Stimulated activated CD8-positive, alpha-beta memory T cell treated with anti-CD3 and anti-CD28 coated beads, Interleukin-12 subunit alpha, Interleukin-12 subunit beta, amount 100 ng/mL, for 24 hours (primary cell): ENCODE measurements around the gene NR2F2.

Source experiments
- DNase-seq: peaks from one replicate; pipeline ENCODE4 v3.0.0-alpha.2; 2020; ENCODE audit errors: extremely low read depth

NR2F2 gene

DNA sequence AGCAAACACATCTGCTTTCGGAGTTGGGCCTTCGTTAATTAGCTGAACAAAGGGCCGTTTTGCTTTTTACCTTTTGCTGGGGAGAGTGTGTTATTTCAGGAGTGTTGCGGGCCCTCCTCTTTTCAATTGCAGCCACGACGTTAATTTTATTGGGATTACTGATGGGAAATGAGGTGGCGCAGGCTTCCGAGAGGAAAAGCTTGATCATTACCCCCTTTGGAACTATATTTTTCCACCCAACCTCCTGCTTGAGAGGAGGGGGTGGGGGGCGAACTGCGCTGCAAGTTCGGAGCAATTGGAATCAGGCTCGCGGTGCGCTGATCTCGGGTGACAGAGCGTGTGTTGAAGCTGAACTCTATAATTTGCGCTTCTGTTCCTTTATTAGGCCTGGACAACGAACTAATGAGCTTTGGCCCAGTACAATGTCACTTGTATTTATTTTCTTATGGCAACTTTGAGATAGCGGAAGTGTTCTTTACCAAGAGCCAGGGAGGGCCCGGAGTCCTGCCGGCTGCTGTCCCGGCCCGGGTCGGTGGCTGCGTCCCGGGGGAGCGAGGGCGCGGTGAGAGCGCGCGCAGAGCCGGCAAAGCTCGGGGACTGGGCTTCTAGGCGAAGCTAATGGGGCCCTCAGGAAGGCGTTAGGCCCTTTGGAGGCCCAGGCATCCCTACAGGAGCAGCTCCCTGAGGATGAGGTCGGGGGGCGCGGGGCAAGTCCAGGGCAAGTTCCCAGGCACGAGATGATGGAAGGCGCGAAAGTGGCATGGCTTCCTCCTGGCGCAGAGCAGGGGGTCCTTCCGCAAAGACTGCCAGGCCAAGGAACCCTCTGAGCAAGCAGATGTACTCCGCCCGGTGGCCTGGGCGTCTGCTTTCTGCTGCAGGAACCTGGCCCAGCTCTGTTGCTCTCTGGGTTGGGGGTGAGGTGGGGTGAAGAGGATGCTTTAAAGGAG lies 12.9 kb downstream of the NR2F2 start:
- DNase-seq = no peak

DNA sequence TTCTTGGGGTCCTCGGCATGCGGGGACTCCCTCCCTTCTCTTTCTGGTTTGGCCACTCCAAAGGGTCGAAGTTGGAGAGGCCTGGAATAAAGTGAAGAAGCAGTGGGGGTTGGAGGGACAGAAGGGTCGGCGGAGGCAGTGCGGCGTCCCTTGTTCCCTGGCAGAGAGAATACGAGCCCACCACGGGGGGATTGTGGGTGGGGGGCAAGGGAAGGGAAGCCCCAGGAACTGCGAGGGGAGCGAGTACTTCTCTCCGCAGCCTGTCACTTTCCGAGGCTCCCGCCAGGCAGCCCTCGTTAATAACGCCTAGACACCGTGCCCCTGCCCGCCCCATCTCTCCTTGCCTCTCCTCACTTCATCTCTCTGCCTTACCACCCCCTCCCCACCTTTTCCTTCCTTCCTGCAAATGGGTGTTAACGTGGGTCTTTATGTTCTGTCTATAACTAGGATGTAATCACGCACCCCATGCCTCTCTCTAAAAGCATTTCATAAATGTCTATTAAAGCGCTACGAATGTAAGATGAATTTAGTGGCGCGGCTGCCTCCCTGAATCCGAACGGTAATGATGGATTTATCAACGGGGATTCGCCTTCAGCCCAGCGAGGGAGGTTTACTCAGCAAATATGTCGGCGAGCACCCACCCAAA lies 13.7 kb downstream of the NR2F2 start:
- DNase-seq = no peak

DNA sequence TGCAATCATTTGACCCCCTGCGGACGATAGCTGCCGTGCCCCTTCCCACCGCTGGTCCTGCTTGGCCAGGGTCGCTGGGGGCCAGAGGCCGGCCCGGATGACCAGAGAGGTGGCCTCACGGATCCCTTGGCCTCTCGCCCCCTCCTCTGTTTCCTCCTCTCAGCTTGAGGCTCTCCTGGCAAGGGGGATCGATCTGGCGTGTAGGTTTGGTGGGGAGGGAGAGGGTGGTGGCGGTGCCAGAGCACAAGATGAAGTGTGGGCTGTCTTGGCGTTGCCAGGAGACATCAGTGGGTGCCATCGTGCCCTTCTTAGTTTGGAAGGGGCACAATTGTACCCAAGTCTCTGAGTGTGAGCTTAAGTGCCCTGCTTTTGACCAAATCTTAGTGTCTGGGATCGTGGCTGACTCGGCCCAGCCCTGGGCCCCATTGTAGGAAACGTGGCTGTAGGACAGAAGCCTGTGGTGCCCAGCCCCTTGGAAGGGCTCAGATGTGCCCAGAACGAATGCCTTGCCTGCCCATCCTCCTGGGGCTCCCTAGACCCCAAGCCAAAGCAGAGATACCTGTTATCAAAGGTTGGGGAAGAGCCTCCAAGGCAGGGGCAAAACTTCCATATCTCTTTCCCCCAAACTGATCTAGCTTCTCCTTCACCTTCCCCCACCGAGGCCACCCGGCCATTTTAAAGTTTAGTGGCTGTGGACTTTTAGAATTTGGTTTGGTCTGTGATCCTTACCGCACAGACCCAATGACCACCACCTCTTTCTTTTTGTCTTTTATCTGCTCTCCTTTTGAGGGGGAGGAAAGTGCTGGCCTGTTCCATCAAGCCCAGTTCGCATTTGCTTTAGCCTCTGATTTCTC lies 14.4 kb downstream of the NR2F2 start:
- DNase-seq = no peak

DNA sequence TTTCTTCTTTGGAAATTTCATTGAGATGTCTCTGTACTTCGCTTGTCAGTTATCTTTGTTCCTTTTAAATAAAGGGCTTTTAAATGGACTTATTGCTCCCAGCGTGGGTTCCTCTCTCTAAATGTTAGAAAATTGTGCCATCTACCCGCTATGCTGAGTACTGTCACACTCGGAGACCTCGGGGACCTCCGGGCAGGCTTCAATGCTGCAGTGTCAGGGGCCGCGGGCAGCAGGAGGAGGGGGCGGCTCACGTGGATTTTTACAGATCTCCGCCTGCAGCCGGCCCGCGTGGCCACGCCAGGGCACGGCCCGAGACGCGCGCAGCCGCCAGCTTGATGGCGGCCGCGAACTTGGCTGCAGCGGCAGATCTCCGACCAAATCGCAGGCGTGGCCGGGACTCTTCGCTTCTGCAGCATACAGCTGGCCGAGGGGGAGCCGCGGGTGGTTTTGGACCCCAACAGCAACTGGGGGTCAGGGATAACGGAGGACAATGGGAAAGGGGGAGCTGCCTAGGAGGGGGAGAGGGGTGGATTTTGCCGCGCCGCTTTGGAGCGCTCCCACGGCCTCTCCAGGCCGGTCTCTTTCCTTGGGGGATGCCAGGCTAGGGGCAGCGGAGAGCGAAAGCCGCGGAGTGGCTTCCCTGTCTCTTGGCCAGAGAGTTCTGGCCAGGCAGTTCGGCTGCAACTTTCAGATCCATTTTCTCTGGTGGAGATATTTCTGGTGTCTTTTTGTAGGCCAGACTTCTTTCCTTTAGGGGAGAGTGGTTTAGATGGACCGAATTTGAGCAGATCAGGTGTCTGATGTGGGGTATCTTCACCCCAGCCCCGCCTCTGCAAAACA lies 15.3 kb downstream of the NR2F2 start:
- DNase-seq = no peak

DNA sequence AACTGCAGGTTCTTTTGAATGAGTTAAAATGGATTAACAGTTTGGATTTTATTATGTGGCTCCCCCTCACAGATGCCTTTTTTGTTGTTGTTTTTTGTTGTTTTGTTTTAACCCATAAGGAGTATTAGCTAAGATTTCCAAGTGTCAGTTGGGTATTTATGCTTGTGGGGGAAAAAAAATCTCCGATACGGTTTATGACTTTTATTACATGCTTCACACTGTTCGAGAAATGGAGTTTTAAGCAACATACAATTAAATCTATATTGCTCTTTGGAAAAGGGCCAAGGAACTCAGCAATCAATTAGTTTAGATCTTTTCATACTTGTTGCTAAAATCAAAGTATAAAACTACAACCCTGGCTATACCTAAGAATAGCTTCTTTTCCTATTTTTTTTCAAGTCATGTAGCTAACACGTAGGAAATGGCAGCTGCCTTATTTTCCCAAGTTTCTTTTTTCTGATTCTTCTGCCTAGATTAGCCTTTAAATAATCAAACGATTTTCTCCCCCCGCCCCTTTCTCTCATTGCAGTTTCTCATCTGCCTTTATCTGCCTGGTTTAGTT lies 16.0 kb downstream of the NR2F2 start:
- no peak for DNase-seq

DNA sequence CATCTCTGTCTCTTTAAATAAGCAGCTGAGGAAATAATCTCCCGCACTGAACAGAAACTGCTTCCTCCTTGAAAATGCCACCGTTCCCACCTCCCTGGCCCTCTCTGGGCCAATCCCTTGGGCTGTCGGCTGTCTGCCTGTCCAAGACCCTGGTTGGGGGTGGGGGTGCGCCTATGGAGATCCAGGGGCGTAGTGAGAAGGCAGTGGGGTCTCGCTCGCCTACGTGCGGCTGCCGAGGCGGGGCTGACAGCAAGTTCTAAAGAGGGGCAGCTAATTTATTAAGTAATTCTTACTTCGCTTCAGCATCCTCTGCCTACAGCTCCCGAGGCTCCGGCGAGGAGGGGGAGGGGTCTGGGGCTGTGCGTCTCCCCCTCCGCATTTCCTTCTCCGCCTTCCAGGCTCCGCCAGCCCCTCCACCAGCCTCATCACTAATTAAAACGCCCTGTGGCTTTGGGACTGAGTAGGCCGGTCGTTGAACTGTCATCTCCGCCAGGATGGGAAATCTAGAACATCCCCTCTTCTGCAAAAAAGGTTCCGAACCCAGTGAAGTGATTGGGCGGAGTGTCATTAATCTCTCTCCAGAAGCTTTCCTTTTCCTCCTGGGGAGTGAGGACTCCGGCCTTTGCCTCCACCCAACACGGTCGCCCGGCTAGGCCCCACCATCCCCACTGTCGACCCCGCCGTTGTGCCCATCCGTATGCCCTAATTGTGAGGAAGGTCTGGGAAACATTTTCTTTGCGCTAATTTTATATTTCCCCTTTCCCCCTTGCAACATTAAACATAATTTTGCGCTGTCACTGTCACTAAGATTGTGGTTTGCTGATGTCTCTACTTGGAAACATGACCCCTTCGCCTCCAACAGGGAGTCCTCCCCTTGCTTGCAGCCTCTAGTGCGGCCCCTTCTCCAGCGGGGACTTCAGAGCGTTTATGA lies 16.9 kb downstream of the NR2F2 start:
- DNase-seq = no peak

DNA sequence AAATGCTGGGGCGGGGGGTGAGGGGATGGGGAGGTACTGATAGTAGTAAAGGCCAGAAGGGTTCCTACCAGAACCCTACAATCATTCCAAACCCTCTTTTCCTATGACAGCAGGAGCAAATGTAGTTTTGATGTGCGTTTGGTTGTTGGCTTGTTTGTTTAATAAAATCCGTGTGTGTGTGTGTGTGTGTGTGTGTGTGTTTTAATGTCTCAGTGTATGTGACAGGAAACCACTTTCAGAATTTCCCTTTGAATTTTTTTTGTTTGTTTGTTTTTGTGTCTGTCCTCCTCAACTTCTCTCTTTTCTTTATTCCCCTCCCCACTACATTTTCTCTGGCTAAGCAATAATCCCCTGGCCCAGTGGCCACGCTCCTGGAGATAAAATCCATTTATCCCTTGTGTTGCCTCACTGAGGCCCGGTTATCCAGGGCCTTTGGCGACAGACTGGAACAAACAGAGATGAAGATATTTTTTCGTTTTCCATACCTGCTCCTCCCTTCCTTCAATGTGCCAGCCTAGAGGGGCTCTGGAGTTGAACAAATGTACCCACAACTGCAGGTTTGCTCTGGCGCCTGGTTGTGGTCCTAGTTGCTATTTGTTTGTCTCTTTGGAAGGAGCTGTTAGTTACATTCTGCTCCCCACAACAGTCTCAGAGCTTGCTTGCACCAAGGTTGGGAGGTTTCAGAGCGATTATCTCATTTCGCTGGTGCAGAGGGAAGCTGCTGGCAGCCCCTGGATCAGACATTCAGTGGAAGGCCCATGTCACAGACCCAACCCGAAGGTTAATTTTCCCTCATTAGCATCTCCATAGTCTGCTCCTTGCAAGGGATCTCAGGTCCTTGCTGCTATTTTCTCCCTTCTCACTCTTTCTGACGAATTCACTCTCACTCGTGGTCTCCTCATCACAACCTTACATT lies 17.9 kb downstream of the NR2F2 start:
- no peak for DNase-seq

DNA sequence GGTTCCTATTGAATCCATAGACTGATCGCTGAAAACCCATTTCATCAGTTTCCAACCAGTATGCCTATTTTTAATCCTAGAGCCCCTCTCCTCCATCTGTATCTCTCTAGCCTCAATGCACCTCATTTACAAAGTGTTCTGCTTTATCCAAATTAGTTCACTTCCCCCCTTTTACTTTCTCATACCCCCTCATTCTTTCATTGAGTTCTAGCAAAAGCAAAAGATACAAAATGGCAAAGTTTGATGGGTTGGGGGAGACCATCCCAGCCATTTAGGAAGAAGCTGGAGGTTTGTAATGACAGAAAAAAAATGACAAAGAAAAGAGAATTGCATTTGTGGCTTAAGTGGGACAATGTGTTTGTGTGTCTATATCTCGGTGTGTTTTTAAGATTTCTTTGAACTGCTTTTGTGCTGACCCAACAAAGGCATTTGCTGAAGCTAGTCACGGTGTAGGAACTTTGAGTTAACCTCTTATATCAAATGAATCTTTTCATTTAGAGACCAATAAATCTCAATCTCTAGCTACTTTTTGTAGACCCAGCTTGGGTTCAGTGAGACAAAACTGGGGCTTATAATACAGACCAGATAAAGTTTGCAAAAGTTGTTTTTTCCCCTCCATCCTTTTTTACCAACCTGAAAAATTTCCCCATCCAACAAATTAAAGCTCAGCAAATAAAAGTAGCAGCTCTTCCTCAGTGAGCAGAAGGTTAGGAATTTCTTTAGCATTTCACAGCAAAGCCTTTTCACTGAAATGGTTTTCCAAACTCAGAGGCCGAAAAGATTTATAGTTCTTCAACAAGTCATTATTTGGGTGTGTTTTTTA lies 18.7 kb downstream of the NR2F2 start:
- no peak for DNase-seq

DNA sequence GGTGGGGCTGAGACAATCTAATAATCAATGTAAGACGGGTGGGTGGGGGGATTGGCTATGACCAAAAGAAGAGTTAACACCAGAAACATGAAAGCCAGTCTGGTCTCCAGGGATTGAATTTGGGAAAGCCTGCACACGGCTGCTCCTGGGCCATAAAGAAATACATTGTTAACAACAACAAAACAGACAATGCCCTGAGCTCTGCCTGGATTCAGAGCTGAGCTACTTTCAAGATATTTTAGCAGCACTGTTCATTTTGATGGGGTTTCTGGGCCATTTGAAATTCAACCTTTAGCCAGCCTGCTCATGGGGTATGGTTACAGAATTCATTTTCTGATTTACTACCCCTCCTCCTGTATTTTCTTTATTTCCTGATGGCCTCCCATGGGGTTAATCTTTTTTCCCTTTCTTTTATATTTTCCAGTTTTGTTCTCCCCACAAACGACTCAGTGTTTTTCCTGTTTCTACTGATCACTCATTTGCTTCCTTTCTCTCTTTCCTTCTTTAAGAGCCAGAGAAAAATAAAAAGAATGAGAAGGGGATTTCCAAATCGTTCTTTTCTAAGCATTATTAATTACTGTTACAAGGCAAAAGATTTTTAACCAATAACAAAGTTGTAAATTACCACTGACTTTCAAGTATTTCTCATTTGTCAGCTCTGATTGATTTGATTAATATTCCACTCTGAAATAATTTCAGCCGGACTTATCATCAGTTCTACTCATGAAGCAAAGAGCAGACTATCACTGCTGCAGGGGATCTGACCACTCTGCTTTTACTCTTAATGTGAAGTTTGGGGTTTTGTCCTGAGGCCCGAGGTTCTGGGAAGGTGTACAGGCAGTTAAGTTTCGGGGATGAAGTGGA lies 19.6 kb downstream of the NR2F2 start:
- DNase-seq = no peak

DNA sequence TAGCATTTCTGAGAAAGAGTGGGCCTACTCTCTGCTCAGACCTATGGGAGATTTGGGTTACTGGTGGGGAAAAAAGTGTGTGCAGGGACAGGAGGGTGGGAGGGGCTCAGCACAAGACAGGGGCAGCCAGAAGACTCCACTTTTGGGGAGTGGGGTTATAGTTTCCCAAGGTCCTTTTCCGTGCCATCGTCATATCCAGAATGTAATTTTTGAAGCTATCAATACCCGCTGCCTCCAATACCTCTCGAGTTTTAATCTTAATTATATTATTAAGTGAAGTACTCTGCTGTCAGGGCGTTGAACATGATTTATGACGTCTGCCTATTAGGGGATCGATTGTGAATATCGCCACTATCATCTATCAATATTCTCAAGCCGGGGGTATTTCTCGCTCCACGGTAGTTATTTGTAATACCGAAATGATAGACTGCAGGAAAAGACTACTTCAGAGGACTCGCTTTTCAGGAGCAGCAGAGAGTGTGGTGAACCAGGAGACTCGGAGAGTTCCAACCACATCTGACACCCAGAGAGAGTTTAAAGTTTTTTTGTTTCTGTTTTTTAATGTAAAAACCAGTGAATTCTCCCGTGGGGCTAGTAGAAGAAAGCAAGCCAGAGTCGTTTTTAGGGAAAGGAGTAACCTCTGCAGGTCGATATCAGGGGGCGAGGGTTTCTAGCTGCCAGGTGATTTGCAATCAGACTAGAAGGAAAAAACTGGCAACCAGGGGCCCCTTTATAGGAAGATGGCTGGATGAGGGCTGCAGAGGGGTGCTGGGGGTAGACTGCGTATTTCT lies 20.6 kb downstream of the NR2F2 start:
- no peak for DNase-seq

DNA sequence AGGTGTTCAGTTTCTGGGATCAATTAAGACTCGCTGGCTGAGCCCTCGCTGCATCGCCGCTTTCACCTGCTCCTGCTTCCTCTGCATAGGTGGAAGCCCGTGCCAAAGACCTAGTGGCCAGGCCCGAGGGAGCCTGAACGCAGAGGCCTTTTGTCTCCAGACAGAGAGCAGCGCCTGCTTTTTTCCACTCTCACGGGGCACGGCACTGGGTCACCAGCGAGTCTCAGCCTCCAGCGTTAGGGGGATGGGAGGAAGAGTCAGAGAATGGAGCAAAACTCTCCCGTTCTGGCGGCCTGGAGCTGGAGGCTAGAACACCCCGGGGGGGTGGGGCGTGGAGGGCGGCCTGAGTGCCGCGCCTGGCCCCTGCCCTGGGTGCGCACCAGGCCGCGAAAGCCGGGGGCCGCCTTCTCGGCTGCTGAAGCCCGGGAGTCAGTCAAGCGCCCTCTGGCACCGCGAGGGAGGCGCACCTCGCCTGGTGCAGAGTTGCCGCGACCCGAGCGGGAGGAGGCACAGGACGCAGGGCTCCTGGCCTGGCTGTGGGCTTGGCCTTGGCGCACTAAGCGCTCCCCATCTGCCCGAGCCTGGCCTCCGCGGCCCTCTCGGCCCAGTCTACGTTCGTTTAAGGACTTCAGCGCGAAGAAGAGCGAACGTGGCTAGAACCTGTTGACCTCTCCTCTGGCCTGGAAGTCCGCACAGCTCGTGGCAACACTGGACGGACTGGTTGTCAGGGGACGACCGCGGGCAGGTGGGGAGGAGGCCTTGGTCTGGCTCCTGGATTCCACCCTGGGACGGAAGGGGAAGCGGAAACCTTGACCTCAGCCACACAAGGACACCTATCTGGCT lies 21.5 kb downstream of the NR2F2 start:
- no peak for DNase-seq

DNA sequence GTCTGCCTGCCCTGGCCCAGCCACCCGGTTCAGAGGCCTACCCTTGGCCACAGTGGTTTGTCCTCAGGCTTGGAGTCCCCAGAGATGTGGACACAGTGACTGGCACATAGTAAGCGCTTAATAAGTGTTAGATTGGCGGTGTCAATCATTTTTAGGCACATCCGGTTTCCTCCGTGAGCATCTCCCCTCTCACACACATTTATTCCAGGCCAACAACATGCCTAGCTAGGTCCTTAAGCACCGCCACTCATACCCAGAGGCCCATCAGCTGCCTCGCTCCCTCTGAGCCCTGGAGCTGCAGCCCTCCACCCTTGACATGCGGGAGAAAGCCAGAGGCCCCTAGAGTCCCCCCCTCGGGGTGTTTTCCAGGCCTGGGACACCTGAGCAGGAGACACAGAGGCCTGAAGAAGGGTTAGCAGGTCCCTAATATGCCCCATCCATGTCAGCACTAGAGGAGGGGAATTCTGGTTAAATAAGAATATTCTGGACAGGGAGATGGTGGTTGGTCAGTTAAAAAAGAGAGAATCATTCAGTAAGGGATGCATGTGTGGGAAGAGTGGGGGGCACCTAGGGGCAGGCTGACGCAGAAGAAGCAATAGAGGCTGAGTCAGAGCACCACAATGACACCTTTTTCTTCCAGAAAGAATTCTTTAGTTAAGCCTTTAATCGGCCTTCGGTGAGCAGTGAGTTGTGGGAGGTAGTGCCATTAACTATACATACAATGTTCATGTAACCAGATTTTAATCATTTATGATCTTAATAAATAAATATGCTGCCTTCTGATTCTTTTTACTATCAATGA lies 22.3 kb downstream of the NR2F2 start:
- DNase-seq = no peak

DNA sequence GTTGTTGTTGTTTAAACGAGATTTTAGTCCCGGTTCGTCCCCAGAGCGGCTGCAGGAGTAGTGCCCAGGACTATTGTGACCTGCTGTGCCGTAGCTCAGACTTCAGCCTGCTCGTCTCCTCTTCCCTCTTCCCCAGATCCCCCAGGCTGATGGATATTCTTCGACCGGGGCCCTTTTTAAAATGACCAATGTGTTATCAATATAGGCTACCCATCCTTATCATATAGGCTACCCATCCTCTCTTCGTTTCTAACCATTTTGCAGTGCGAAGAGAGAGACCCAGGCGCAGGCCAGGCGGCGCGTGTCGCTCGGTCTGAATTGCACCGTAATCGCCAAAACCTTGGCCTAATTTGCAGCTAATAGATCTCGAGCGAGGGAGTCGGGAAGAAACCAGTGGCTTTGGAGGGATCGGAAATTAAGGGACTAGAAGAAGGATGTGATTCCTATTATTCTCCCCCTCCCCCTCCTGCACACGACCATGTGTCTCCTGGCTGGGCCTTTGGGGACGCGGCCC lies 23.0 kb downstream of the NR2F2 start:
- no peak for DNase-seq
